Colonic mucosa (tissue), 4 donors: ENCODE measurements around the gene ARF1. TPM values are rescaled to one million over a fixed set of nuclear protein-coding genes. Genes with fewer than 3 reads are reported as not detected.

Experiments used
- DNase-seq: peaks from one replicate; pipeline ENCODE4 v3.0.0-alpha.2; 2020
- H3K27ac ChIP-seq: fragments of 200-600 bp; one replicate; pipeline ENCODE4 v1.8.0; 2021
- H3K27me3 ChIP-seq: fragments of 200-600 bp; one replicate; pipeline ENCODE4 v1.8.0; 2021
- H3K36me3 ChIP-seq: fragments of 200-600 bp; one replicate; pipeline ENCODE4 v1.8.0; 2021
- H3K4me1 ChIP-seq: fragments of 200-600 bp; one replicate; pipeline ENCODE4 v1.8.0; 2021; ENCODE audit warnings: mild to moderate bottlenecking
- H3K4me3 ChIP-seq: fragments of 200-600 bp; one replicate; pipeline ENCODE4 v1.8.0; 2021
- H3K9ac ChIP-seq, 2 donors: one replicate each; pipeline ENCODE4 v1.7.0; 2013; ENCODE audit warnings: control low read depth in 2 of 2, low read depth in 2 of 2, low read length in 2 of 2
- H3K9me3 ChIP-seq: fragments of 200-600 bp; one replicate; pipeline ENCODE4 v1.8.0; 2021
- CTCF ChIP-seq: fragments of 200-600 bp; IDR thresholded peaks from one replicate; pipeline ENCODE4 v1.8.0; 2022; ENCODE audit warnings: antibody characterized with exemption, mild to moderate bottlenecking
- intact Hi-C: fragments of 100-400 bp; cut with DNase I; formaldehyde crosslinking; loops from one replicate; pipeline ENCODE4 v1.14.1; 2022
- total RNA-seq, 2 donors: library from RNA; stranded (reverse); fragmentation: NEBNext Ultra II Directional in 1 of 2; extraction: Animal tissue kit (Norgen Biotek cat#: 25700) in 1 of 2; gene quantifications; one replicate each; pipeline ENCODE4 v1.2.1, GENCODE V29; 2021
- donor health status: healthy.
- donor health status: DM: no; HTN: no; CAD: no.
- donor health status: DM: no; HTN: no; CAD: no.

Gene ARF1
- total RNA-seq, 2 donors from 2014 or later = 522 to 586 TPM

- Histone ChIP-seq H3K27ac (peak overlapping the region; percentile 96), H3K36me3 (peaks cover 14% of the 10 kb centered on the region), H3K27me3 (no peaks in the 10 kb centered on the region), H3K4me1 (peaks cover 13% of the 10 kb centered on the region), H3K9me3 (no peaks in the 10 kb centered on the region), H3K4me3 (peak overlapping the region; percentile 90), H3K9ac (peak overlapping the region; percentile 78)
- intact Hi-C loops = no loop called here
- TF ChIP-seq CTCF = no peak
- DNase-seq = peak; percentile 56
Measured at GRCh38 chr1:228101994-228102790, 19.7 kb downstream of the ARF1 start.

- Histone ChIP-seq H3K36me3 (peaks cover 13% of the 10 kb centered on the region), H3K4me1 (peaks cover 14% of the 10 kb centered on the region), H3K9me3 (no peaks in the 10 kb centered on the region), H3K27ac (peak within 1 kb of the TSS; percentile 96), H3K27me3 (no peaks in the 10 kb centered on the region), H3K4me3 (peak within 1 kb of the TSS; percentile 90), H3K9ac (peak within 1 kb of the TSS; percentile 78 to 84)
- intact Hi-C loops = no loop called here
- peak; percentile 96 for DNase-seq
- TF ChIP-seq CTCF = no peak
Measured at GRCh38 chr1:228102791-228103620, 20.5 kb downstream of the ARF1 start, which contains the start of gene C1orf35. TSS of gene C1orf35 (minus strand) at chr1:228103325. CDS start at chr1:228103227, 98 bp downstream.

GRCh38 chr1:228104526-228105269 lies 22.2 kb downstream of the ARF1 start:
- Histone ChIP-seq H3K9me3 (no peaks in the 10 kb centered on the region), H3K9ac (no peak overlapping the region), H3K27ac (no peak overlapping the region), H3K27me3 (no peaks in the 10 kb centered on the region), H3K4me1 (peaks cover 21% of the 10 kb centered on the region), H3K4me3 (no peak overlapping the region), H3K36me3 (no peaks in the 10 kb centered on the region)
- TF ChIP-seq CTCF = no peak
- intact Hi-C loops = no loop called here
- DNase-seq = no peak

- Histone ChIP-seq H3K9ac (no peak overlapping the region), H3K4me1 (peaks cover 21% of the 10 kb centered on the region)
- DNase-seq = no peak
Measured at GRCh38 chr1:228105270-228105995, 22.9 kb downstream of the ARF1 start.

More at GRCh38 chr1:228105270-228105995, 22.9 kb downstream of the ARF1 start:
- TF ChIP-seq CTCF = no peak
- no peak overlapping the region for H3K4me3 ChIP-seq
- no peaks in the 10 kb centered on the region for H3K9me3 ChIP-seq
- H3K27ac ChIP-seq = no peak overlapping the region
- no peaks in the 10 kb centered on the region for H3K36me3 ChIP-seq
- intact Hi-C loops = no loop called here
- no peaks in the 10 kb centered on the region for H3K27me3 ChIP-seq
